ENCODE data around the gene KIAA0930.

GRCh38 chr22:45259754-45260394, 19.2 kb upstream of the KIAA0930 start:
- TF ChIP-seq, protein P1, sequence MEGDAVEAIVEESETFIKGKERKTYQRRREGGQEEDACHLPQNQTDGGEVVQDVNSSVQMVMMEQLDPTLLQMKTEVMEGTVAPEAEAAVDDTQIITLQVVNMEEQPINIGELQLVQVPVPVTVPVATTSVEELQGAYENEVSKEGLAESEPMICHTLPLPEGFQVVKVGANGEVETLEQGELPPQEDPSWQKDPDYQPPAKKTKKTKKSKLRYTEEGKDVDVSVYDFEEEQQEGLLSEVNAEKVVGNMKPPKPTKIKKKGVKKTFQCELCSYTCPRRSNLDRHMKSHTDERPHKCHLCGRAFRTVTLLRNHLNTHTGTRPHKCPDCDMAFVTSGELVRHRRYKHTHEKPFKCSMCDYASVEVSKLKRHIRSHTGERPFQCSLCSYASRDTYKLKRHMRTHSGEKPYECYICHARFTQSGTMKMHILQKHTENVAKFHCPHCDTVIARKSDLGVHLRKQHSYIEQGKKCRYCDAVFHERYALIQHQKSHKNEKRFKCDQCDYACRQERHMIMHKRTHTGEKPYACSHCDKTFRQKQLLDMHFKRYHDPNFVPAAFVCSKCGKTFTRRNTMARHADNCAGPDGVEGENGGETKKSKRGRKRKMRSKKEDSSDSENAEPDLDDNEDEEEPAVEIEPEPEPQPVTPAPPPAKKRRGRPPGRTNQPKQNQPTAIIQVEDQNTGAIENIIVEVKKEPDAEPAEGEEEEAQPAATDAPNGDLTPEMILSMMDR (IDR thresholded peaks at IDR 0.05): no peak
- no peak for TF ChIP-seq POLR2AphosphoS5 (IDR thresholded peaks at IDR 0.05; ENCODE audit: insufficient read depth in 1 of 2, low read depth in 1 of 2)
- no peak for TF ChIP-seq POLR2A (IDR thresholded peaks at IDR 0.05)
